GM13977 (cell line): ENCODE results near the gene PLD3.

Source experiments
- DNase-seq: peaks from one replicate; pipeline ENCODE4 v3.0.0; 2012; ENCODE audit warnings: low spot score
- in situ Hi-C: fragments of 300-500 bp; cut with MboI; formaldehyde crosslinking; loops from one replicate; pipeline ENCODE4 v1.12.0; 2022; ENCODE audit warnings: low sequenced_read_pairs, low pct_unique_long_range_greater_than_20kb, mixed read lengths, inconsistent platforms; ENCODE audit not compliant: unreplicated experiment
- TF ChIP-seq, protein P1 (sequence below): IDR thresholded peaks from 2 replicates; pipeline ENCODE4 v1.5.1; 2012; ENCODE audit warnings: mild to moderate bottlenecking, control low read depth; ENCODE audit not compliant: insufficient read depth; ENCODE audit errors: extremely low read depth, missing control alignments

Gene PLD3

DNA sequence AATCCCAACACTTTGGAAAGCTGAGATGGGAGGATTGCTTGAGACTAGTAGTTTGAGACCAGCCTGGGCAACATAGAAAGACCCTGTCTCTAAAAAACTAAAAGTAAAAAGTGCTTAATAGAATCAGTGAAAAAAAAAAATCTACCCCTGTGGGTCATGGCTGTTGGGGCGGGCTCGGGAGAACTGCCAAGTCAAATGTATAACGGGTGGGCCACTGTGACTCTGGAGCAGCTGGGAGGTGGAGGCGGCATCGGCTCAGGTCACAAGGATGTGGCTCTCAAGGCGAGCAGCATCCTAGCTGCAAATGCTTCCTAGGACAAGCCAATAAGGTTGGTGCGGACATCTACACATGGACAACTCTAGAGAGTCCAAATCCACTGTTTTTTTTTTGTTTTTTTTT is 31.2 kb upstream of the PLD3 start:
- in situ Hi-C loops = loop anchor here (25.0 kb wide), 1 partner anchor 295 kb away; the partner anchor contains the start of gene LTBP4
- TF ChIP-seq, protein P1, sequence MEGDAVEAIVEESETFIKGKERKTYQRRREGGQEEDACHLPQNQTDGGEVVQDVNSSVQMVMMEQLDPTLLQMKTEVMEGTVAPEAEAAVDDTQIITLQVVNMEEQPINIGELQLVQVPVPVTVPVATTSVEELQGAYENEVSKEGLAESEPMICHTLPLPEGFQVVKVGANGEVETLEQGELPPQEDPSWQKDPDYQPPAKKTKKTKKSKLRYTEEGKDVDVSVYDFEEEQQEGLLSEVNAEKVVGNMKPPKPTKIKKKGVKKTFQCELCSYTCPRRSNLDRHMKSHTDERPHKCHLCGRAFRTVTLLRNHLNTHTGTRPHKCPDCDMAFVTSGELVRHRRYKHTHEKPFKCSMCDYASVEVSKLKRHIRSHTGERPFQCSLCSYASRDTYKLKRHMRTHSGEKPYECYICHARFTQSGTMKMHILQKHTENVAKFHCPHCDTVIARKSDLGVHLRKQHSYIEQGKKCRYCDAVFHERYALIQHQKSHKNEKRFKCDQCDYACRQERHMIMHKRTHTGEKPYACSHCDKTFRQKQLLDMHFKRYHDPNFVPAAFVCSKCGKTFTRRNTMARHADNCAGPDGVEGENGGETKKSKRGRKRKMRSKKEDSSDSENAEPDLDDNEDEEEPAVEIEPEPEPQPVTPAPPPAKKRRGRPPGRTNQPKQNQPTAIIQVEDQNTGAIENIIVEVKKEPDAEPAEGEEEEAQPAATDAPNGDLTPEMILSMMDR = no peak
- no peak for DNase-seq

DNA sequence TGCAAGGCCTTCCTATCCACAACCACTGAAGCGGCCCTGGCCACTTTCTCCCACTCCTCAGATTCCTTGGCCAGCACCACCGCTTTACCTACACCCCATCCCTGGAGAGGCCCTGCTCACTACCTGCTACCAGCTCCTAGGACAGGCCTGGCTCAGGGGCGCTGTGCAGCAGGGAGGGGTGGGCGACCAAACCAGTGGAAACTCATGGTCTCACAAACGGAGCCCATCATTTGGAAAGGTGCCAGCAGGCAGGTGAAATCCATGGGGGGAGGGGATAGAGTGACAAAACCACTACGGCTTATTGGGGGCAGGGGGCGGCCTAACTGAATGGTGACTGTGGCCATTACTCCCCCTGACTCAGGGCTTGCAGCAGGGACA is 27.9 kb upstream of the PLD3 start:
- DNase-seq = no peak
- TF ChIP-seq, protein P1 = no peak
- in situ Hi-C loops = loop anchor here (25.0 kb wide), 1 partner anchor 292 kb away; the partner anchor contains the start of gene LTBP4

DNA sequence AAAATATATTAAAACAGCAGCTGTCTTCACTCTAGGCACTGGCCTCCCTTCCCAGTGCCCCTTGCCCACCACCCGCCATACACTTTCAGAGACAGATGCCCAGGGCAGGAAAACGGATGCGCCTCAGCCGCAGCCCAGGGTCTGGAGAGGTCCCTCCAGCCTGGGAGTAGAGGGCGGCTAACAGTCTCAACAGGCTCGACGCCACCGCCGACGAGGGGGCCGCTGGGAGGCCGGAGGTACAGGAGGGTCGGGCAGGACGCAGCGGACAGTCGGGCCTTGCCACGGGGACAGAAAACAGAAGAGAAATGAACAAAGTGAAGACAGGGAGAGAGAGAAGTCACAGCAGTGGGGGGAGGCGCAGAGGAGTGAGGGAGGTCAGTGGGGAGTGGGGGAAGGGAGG is 27.4 kb upstream of the PLD3 start:
- TF ChIP-seq, protein P1 = no peak
- in situ Hi-C loops = loop anchor here (25.0 kb wide), 1 partner anchor 291 kb away; the partner anchor contains the start of gene LTBP4
- DNase-seq = no peak

DNA sequence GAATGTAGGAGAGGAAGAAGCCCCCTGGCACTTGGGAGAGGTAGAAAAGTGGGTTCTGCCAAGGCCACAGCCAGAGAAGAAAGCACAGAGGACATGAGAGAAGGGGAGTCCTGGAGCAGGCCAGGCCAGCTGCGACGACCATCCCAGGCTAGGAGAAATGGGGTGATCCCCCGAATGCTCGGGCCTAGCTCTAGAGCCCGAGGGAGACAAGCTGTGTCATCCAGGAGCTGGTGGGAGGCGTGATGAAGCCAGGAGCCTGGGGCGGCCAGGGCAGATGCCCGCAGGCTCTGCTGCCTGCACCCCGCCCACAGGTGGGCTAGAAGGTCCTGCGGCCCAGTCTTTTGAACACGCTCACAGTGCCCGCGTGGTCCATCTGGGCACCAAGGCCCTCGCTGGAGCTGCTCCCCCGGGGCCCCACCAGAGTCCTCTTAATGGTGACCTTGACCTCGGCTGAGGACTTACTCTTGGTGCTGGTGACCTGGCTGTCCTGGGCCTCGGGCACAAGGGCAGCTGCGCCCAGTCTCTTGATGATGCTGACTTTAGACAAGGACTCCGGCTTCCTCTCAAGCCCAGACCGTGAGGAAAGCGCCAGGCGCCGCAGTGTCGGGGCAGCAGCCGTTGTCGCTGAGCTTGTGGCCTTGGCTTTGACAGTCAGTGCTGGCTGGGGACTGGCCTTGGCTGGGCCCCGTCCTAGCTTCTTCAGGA is 26.8 kb upstream of the PLD3 start:
- TF ChIP-seq, protein P1 = no peak
- DNase-seq = no peak
- in situ Hi-C loops = loop anchor here (25.0 kb wide), 1 partner anchor 291 kb away; the partner anchor contains the start of gene LTBP4

DNA sequence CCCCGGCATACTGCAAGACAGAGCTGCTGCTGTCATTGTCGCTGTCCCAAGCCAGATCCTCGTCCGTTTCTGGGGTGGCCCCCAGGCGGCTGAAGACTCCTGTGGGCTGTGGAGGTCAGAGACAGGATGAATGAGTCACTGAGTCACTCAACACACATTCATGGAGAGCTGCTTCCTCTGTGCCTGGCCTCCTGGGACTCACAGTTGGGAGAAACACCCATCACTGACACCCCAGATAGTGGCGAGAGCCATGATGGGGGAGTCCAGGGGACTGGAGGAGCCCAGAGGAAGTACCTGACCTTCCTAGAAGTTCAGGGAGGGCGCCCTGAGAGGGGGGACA is 26.3 kb upstream of the PLD3 start:
- DNase-seq = no peak
- in situ Hi-C loops = loop anchor here (25.0 kb wide), 1 partner anchor 290 kb away; the partner anchor contains the start of gene LTBP4
- TF ChIP-seq, protein P1 = no peak

DNA sequence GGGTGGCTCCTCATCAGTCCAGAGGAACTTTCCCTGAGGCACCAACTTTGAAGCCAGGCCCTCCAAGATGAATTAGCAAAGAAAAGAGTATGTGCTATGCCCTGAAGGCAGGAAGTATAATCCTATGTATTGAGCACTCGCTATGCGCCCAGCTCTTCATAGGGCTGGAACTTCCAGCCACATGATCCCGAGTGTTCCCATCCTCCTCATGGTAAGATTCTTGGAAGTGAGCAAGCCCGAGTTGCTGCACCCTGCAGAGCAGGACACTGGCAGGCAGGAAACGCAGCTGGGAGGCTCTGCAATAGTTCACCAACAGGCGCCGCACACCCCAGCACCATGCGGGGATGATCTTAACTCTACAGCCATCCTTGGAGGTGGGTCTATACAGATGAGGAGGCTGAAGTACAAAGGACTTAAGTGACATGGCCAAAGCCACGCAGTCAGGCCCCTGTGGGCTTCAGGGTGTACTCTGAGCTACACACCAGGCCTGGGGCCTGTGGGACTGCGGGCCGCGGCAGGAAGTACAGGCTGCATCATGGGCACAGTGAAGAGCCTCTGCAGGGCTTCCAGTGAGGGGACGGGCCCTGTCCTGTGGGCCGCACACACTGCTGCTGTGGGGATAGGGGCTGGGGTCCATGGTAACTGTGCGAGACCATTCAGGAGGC is 25.4 kb upstream of the PLD3 start:
- no peak for DNase-seq
- TF ChIP-seq, protein P1 = no peak
- in situ Hi-C loops = loop anchor here (25.0 kb wide), 1 partner anchor 289 kb away; the partner anchor contains the start of gene LTBP4
